ENCODE measurements around the gene MAT1A. TPM values are rescaled to one million over a fixed set of nuclear protein-coding genes. Genes with fewer than 3 reads are reported as not detected.

The MAT1A gene
- total and polyA plus RNA-seq, 2 of the 13 experiments (the other 11 are each of a cell fraction or from before 2014, with no cell fraction given) = 57.1 to 76.9 TPM

DNA sequence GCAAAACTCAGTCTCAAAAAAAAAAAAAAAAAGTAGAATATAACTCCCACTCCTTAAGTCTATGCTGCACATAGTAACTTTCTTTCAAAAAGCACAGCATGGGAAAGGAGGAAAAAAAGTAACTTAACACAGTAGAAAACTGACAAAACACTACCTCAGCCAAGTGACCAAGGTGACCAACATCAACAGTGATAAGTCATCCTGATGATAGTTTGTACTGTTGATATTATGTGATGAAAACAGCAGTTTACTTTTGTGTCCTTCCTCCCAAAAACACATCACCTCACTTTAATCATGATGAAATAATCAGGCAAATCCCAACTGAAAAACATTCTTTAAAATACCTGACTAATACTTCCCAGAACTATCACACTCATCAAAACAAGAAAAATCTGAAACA is 29.3 kb upstream of the MAT1A start (continued):
- TF ChIP-seq ZNF543 (CRISPR knock-in tag; IDR thresholded peaks at IDR 0.05) = no peak
- TF ChIP-seq ZNF253 (CRISPR knock-in tag; IDR thresholded peaks at IDR 0.05; ENCODE audit: borderline replicate concordance) = no peak
- TF ChIP-seq POLR2AphosphoS2 (IDR thresholded peaks at IDR 0.05; ENCODE audit: low read depth, low read length) = no peak

DNA sequence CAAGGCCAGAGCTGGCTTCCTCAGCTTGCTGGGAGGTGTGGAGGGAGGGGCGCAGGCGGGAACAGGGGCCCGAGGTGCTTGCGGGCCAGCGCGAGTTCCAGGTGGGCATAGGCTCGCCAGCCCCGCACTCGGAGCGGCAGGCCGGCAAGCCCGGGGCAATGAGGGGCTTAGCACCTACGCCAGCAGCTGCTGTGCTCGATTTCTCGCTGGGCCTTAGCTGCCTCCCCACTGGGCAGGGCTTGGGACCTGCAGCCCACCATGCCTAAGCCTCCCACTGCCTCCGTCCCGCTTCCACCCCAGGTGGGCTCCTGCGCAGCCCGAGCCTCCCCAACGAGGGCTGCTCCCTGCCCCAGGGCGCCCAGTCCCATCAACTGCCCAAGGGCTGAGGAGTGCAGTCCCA is 25.9 kb upstream of the MAT1A start:
- H3K9me3 ChIP-seq (ENCODE audit: low read length) = no peaks in the 10 kb centered on the region
- ATAC-seq = no peak
- H3K4me1 ChIP-seq (ENCODE audit: insufficient read depth, low read length) = peaks cover 17% of the 10 kb centered on the region
- FAIRE-seq = no peak
- intact Hi-C loops (cut with micrococcal nuclease; ENCODE audit: unreplicated experiment) = no loop called here
- no peak overlapping the region for H3K4me3 ChIP-seq (replicated peaks in 1 of 3; ENCODE audit: insufficient read depth in 1 of 3, low read depth in 2 of 3, low read length in 3 of 3)
- no peak overlapping the region for H2AFZ ChIP-seq (ENCODE audit: low read length)
- H3K27ac ChIP-seq (ENCODE audit: extremely low read length, insufficient read depth, low read length) = no peak overlapping the region
- H4K20me1 ChIP-seq (ENCODE audit: insufficient read depth, low read length) = no peaks in the 10 kb centered on the region
- H3K79me2 ChIP-seq (ENCODE audit: insufficient read depth, low read length) = no peaks in the 10 kb centered on the region
- ChIA-PET POLR2A (no interaction called here), CTCF (ENCODE audit: low intra/inter-chr PET ratio, low total read pairs) (no interaction called here)
- H3K4me2 ChIP-seq (ENCODE audit: low read depth, low read length) = no peak overlapping the region
- no peak for DNase-seq (ENCODE audit: low spot score)
- no peaks in the 10 kb centered on the region for H3K27me3 ChIP-seq (ENCODE audit: control insufficient read depth in 1 of 2, insufficient read depth in 2 of 2, low read length in 2 of 2)
- 100% methylated on average over 8 of the region's 21 CpGs for WGBS (ENCODE audit: low lambda C conversion rate)
- no TSS peak for BruUV-seq (replicated peaks)
- TF ChIP-seq MTA3 (CRISPR knock-in tag; IDR thresholded peaks at IDR 0.05) = no peak
- TF ChIP-seq, protein P1, sequence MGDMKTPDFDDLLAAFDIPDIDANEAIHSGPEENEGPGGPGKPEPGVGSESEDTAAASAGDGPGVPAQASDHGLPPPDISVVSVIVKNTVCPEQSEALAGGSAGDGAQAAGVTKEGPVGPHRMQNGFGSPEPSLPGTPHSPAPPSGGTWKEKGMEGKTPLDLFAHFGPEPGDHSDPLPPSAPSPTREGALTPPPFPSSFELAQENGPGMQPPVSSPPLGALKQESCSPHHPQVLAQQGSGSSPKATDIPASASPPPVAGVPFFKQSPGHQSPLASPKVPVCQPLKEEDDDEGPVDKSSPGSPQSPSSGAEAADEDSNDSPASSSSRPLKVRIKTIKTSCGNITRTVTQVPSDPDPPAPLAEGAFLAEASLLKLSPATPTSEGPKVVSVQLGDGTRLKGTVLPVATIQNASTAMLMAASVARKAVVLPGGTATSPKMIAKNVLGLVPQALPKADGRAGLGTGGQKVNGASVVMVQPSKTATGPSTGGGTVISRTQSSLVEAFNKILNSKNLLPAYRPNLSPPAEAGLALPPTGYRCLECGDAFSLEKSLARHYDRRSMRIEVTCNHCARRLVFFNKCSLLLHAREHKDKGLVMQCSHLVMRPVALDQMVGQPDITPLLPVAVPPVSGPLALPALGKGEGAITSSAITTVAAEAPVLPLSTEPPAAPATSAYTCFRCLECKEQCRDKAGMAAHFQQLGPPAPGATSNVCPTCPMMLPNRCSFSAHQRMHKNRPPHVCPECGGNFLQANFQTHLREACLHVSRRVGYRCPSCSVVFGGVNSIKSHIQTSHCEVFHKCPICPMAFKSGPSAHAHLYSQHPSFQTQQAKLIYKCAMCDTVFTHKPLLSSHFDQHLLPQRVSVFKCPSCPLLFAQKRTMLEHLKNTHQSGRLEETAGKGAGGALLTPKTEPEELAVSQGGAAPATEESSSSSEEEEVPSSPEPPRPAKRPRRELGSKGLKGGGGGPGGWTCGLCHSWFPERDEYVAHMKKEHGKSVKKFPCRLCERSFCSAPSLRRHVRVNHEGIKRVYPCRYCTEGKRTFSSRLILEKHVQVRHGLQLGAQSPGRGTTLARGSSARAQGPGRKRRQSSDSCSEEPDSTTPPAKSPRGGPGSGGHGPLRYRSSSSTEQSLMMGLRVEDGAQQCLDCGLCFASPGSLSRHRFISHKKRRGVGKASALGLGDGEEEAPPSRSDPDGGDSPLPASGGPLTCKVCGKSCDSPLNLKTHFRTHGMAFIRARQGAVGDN (CRISPR knock-in tag; IDR thresholded peaks at IDR 0.05) = 0 out of 2 replicates have a peak, but pooled peaks have one; percentile 14
- no peaks in the 10 kb centered on the region for H3K36me3 ChIP-seq (replicated peaks in 1 of 2; ENCODE audit: control insufficient read depth in 1 of 2, insufficient read depth in 2 of 2, low read length in 2 of 2)
- H3K9ac ChIP-seq (ENCODE audit: insufficient read depth, low read depth, low read length) = no peak overlapping the region
- in situ Hi-C loops (cut with HindIII; ENCODE audit: extremely low pct_ligation_motif_present, low pct_unique_long_range_greater_than_20kb) = no loop called here

Measured in HepG2 (cell line).